GM12874 (cell line): Measurements from ENCODE around the gene C1orf105.

Experiments
- CTCF ChIP-seq: IDR thresholded peaks from 2 replicates; pipeline ENCODE4 v1.5.1; 2011; ENCODE audit warnings: low read depth, mild to moderate bottlenecking, control low read depth, low read length, moderate library complexity; ENCODE audit not compliant: insufficient read depth

Gene C1orf105

GRCh38 chr1:172510479-172510878 lies 90.0 kb downstream of the C1orf105 start:
- TF ChIP-seq CTCF, result no peak

- no peak for TF ChIP-seq CTCF
These were observed 92.1 kb downstream of the C1orf105 start for GRCh38 chr1:172512591-172512990.

DNA sequence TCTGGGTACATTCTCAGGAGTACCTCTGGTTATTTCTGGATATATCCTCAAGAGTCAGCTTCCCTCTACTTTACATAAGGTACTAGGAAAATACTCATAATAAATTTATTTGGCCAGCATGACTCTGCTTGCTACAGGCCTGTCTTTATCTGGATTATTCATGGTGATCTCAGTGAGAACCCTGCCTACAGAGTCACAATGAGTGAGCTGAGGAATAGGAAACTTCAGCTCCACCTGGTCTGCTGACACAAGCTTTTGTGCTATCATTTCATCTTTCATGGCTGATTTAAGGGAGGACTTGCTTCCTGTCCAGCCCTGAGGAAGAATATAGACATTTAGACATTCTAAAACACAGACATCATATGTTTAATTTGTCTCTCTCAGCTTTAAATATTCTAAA lies 93.0 kb downstream of the C1orf105 start:
- TF ChIP-seq CTCF, result no peak

DNA sequence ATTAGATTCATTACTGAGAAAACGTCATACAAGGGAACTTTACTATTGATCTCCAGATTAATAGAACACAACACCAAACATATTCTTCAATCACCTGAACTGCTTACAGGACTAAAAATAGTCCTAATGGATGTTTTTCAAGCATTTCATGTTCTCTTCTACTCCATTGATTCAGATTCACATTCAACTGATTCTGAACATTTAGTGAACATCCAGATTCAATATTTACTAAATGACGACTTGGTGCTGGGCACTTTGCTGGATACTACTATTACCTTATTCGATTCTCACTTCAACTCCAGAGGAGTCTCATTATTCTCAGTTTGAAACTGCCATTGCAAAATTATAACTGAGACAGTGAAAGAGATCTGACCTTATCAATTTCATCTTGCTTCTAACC lies 93.6 kb downstream of the C1orf105 start:
- no peak for TF ChIP-seq CTCF

DNA sequence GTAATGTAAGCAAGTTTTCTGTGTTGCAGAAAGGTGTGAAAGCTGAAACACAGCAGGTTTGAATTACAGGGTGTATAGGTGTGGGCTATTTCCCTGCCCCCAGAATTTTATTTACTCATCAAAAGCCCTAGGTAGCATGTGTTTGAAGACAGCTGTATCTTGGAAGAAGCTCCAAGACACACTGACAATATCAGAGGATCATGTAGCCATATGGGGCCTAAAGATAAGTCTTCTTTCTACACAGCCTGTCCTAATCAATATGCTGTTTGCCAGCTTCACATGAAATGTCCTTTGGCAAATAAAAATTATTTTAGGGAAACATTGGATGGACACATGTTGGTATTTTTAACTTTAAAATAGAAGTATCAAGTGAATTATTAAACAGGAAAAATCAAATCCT lies 95.0 kb downstream of the C1orf105 start:
- TF ChIP-seq CTCF, result no peak

DNA sequence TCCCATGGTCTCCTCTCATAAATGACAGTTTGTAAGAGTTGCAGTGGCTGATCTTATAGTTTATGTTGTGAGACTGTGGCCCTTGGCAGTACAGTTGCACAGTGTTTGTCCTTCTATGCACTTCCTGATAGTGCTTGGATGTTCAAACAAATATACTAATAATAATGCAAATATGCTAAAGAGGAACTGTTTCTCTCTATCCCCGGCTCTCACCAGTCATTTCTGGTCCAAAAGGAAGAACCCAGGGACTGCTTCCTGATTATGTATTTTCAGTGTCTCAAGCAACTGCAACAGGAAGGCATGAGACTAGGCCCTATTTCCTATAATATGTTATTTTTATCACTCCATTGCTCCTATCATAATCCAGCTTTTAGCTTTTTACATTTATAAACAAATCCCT lies 95.4 kb downstream of the C1orf105 start:
- TF ChIP-seq CTCF, result no peak

DNA sequence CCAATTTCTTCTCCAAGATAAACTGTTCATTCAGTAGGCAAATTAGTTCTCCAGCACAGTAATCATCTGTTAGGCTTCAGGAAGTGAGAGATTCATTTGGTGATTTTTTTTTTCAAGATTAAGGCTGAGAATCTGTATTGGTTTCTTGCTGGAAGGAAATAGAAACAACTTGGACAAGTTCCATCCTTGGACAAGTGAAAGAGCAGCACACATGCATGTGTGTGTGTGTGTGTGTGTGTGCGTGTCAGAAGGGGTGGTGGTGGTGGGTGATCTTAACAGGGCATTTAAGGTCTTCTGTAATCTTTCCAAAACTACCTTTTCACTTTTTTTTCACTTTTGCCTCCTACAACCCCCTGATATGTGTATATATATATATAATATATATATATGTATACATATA lies 96.6 kb downstream of the C1orf105 start:
- no peak for TF ChIP-seq CTCF

DNA sequence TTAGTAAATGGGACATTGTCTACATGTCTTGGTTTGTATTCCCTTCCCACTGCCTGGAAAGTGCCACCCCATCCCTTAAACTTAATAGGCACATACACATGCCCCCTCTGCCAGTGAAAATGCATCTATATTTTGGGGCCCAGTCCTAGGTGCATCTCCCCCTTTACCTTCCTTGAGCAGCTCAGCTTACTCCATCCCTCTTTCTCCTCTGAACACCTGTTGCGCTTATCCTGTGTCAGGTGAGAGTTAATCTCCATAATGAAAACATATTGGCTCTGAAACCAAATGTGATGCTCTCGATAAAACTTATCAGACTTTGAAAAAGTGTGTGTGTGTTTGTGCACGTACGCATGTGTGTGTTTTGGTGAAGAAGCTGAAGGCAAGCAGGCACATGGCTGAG lies 97.1 kb downstream of the C1orf105 start:
- no peak for TF ChIP-seq CTCF
